Breast epithelium (tissue), 4 donors: ENCODE results near the gene PKHD1. TPM values are rescaled to one million over a fixed set of nuclear protein-coding genes. Genes with fewer than 3 reads are reported as not detected.

Experiments
- DNase-seq, 2 donors: peaks; one replicate each; pipeline ENCODE4 v3.0.0-alpha.2; 2019; ENCODE audit warnings: low spot score in 2 of 2
- H3K27ac ChIP-seq, 2 donors: fragments of 200-600 bp; sonication (generic) in 1 of 2; one replicate each; pipeline ENCODE4 v1.5.1; 2016 to 2019; ENCODE audit warnings: mild to moderate bottlenecking in 1 of 2
- H3K27me3 ChIP-seq, 2 donors: fragments of 200-600 bp; sonication (generic) in 1 of 2; one replicate each; pipeline versions ENCODE4 v1.5.1 to v1.6.0; 2017 to 2019; ENCODE audit warnings: control low read depth in 1 of 2, mild to moderate bottlenecking in 1 of 2
- H3K36me3 ChIP-seq: fragments of 200-600 bp; one replicate; pipeline ENCODE4 v1.5.1; 2019
- H3K4me1 ChIP-seq, 2 donors: fragments of 200-600 bp; sonication (generic); one replicate each; pipeline ENCODE4 v1.5.1; 2016 to 2019; ENCODE audit warnings: control low read depth in 1 of 2
- H3K4me3 ChIP-seq, 3 donors: fragments of 200-600 bp; sonication (generic); 1 replicate in 2 of 3; 2 replicates in 1 of 3; pipeline ENCODE4 v1.5.1; 2016 to 2019; ENCODE audit warnings: mild to moderate bottlenecking in 3 of 3, moderate library complexity in 2 of 3
- H3K9me3 ChIP-seq, 2 donors: fragments of 200-600 bp; sonication (generic) in 1 of 2; one replicate each; pipeline ENCODE4 v1.5.1; 2016 to 2019; ENCODE audit warnings: control low read depth in 1 of 2
- POLR2A ChIP-seq: fragments of 450-650 bp; IDR thresholded peaks from one replicate; pipeline ENCODE4 v1.6.1; 2016; ENCODE audit warnings: antibody characterized with exemption, mild to moderate bottlenecking, moderate library complexity
- POLR2AphosphoS5 ChIP-seq, 3 donors: sonication (generic); formaldehyde crosslinking; IDR thresholded peaks; one replicate each; pipeline ENCODE4 v1.6.1; 2017; ENCODE audit warnings: antibody characterized with exemption in 3 of 3
- intact Hi-C: fragments of 100-400 bp; cut with DNase I; formaldehyde crosslinking; loops from one replicate; pipeline ENCODE4 v1.15.1; 2023; ENCODE audit warnings: low total_unique reads
- total RNA-seq, 3 donors: library from RNA; depleted of rRNA; stranded (reverse); fragments of >200 nt; gene quantifications; one replicate each; pipeline ENCODE4 v1.1.0, GENCODE V29; 2016
- TF ChIP-seq, protein P1 (sequence below), 3 donors: fragments of 450-650 bp; IDR thresholded peaks; one replicate each; pipeline ENCODE4 v1.5.1; 2016 to 2017; ENCODE audit warnings: antibody characterized with exemption in 3 of 3, mild to moderate bottlenecking in 3 of 3, moderate library complexity in 3 of 3

Gene PKHD1
- total RNA-seq, 3 donors from 2014 or later, result 0.44 to 1.1 (median 0.66) TPM

DNA sequence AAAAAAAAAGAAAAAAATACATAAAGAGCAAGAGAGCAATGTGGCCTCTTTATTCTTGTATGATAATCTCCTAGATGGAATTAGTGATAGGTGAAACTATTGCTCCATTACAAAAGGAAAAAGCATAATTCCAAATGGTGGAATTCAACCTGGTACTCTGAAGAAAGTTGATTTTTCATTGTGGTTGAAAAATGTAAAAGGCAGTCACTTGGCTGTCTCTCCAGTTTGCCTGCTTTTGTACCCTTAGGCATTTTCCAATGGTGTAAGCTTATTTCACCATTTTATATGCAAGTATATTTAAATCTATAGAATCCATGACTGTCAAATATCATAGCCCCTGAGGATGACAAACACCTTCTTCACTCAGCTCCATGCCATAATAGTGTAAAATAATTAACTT, 38.8 kb upstream of the PKHD1 start:
- Histone ChIP-seq H3K4me3 (no peak overlapping the region), H3K9me3 (no peaks in the 10 kb centered on the region), H3K4me1 (no peaks in the 10 kb centered on the region), H3K27me3 (no peaks in the 10 kb centered on the region), H3K36me3 (no peaks in the 10 kb centered on the region), H3K27ac (no peak overlapping the region)
- TF ChIP-seq POLR2AphosphoS5 (IDR thresholded peaks at IDR 0.05), result no peak
- no peak for DNase-seq
- intact Hi-C loops, result loop anchor here (10.0 kb wide), 1 partner anchor 901 kb away; no protein-coding TSS in a partner anchor

DNA sequence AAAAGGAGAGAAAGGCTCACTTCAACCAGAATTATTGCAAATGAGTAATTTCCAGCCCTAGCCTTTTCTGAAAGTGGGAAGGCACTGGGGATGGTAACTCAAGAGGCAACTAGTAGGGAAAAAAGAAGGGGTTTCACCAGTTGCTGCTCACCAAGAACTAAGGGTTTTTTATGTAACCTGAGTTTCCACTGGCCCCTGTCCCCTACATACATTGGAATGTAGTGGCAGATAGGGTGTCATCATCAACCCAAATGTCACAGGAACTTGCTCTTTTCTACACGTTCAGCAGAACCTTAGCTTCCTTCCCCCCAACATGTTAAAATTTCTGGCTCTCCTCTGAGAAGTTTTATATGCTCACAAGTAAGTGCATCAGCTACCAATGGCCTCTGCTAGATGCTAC, 38.2 kb upstream of the PKHD1 start:
- Histone ChIP-seq H3K4me3 (no peak overlapping the region), H3K9me3 (no peaks in the 10 kb centered on the region), H3K27me3 (no peaks in the 10 kb centered on the region), H3K27ac (no peak overlapping the region), H3K36me3 (no peaks in the 10 kb centered on the region), H3K4me1 (no peaks in the 10 kb centered on the region)
- no peak for DNase-seq
- TF ChIP-seq POLR2A, result no peak
- TF ChIP-seq POLR2AphosphoS5 (IDR thresholded peaks at IDR 0.05), result no peak
- TF ChIP-seq, protein P1, sequence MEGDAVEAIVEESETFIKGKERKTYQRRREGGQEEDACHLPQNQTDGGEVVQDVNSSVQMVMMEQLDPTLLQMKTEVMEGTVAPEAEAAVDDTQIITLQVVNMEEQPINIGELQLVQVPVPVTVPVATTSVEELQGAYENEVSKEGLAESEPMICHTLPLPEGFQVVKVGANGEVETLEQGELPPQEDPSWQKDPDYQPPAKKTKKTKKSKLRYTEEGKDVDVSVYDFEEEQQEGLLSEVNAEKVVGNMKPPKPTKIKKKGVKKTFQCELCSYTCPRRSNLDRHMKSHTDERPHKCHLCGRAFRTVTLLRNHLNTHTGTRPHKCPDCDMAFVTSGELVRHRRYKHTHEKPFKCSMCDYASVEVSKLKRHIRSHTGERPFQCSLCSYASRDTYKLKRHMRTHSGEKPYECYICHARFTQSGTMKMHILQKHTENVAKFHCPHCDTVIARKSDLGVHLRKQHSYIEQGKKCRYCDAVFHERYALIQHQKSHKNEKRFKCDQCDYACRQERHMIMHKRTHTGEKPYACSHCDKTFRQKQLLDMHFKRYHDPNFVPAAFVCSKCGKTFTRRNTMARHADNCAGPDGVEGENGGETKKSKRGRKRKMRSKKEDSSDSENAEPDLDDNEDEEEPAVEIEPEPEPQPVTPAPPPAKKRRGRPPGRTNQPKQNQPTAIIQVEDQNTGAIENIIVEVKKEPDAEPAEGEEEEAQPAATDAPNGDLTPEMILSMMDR (IDR thresholded peaks at IDR 0.05), result no peak
- intact Hi-C loops, result loop anchor here (10.0 kb wide), 1 partner anchor 901 kb away; no protein-coding TSS in a partner anchor

DNA sequence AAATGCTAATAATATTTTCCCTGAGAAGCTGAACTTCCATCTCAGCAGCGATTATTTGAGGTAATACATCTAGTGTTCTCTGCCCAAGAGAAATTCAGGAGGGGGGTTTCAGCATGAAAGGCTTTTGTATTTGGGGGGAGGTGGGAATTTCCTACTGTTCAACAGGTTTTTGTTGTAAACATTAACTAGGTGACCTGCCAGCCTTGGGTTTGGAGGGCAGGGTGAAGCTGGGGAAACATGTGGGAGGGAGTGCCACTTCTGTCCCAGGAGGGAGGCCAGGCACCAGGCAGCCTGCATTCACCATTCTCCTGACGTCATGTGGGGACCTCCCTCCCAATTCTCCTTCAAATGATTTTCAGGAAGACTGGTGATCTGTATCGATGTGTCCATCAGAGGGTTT, 37.7 kb upstream of the PKHD1 start:
- Histone ChIP-seq H3K27me3 (no peaks in the 10 kb centered on the region), H3K9me3 (no peaks in the 10 kb centered on the region), H3K36me3 (no peaks in the 10 kb centered on the region), H3K4me3 (no peak overlapping the region), H3K4me1 (no peaks in the 10 kb centered on the region), H3K27ac (no peak overlapping the region)
- DNase-seq, result no peak
- TF ChIP-seq, protein P1 (IDR thresholded peaks at IDR 0.05), result no peak
- no peak for TF ChIP-seq POLR2A
- intact Hi-C loops, result loop anchor here (10.0 kb wide), 1 partner anchor 900 kb away; no protein-coding TSS in a partner anchor

DNA sequence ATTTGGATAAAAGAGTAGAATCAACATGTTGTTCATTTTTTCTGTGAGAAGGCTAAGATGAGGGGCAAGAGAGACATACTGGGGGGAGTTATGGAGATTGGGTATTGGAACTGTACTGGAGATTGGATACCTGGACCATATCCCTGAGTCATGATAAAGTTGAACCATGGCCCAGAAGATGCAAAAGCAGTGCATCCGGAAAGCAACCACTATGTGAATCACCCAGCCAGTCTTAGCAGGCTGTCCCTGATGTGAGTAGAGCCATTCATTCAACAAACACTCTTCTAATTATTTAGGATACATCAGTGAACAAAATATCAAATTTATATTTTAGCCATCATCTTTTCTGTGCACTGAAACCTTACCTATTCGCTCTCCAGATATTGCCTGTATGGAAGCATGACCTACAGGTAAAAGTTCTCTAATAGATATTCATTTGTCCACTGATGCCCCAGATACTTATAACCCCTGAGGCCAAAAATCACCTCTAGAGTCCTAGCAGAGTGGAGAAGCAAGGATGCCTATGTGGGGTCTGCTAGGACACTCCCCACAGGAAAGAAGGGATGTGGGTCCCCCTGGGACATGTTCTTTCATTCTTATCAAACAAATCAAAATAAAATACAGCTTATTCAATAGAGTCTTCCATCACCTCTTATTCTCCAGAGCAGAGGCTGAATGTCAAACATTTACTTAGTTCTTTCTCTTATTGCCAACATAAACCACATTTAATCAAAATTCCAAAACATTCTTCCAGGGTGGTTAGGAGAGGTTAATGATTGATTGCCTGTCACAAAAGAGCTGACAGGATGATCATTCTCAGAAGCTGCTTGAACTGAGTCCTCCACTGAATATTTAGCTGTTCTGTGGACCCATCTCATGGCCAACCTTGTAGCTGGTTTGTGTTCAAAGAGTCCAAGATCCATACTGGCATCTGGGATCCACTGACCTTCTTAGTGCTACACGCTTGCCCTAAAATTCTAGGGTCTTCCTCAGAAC, 37.0 kb upstream of the PKHD1 start:
- H3K36me3 ChIP-seq, result no peaks in the 10 kb centered on the region
- intact Hi-C loops, result loop anchor here (10.0 kb wide), 1 partner anchor 900 kb away; no protein-coding TSS in a partner anchor
- no peak for DNase-seq
- no peaks in the 10 kb centered on the region for H3K4me1 ChIP-seq
- no peak for TF ChIP-seq POLR2A
- TF ChIP-seq, protein P1 (IDR thresholded peaks at IDR 0.05), result no peak
- TF ChIP-seq POLR2AphosphoS5 (IDR thresholded peaks at IDR 0.05), result no peak
- H3K27ac ChIP-seq, result no peak overlapping the region
- H3K4me3 ChIP-seq, result no peak overlapping the region
- peaks cover 0 to 3% of the 10 kb centered on the region in 2 donors for H3K9me3 ChIP-seq
- H3K27me3 ChIP-seq, result no peaks in the 10 kb centered on the region

DNA sequence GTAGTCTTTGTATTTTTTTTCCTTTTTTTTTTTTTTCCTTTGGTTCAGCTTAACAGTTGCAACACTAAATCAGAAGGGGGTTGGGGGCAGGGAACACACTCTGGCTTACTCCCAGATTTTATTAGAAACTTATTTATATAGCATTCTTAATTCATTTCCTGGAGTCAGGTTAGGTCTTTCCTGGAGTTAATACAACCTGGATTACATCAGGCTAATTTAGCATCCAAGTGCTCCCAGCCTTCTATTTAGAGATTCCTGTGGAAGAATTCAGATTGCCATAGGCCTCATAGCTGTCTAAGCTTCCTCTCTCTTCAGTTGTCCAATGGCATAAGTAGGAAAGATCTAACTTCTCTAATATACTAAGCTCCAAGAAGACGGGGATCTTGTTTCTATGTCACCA, 35.8 kb upstream of the PKHD1 start:
- TF ChIP-seq, protein P1 (IDR thresholded peaks at IDR 0.05), result no peak
- TF ChIP-seq POLR2A (no peak), POLR2AphosphoS5 (IDR thresholded peaks at IDR 0.05) (no peak)
- Histone ChIP-seq H3K27me3 (no peaks in the 10 kb centered on the region), H3K4me1 (no peaks in the 10 kb centered on the region), H3K27ac (no peak overlapping the region), H3K9me3 (peaks cover 0 to 12% of the 10 kb centered on the region in 2 donors), H3K36me3 (no peaks in the 10 kb centered on the region), H3K4me3 (no peak overlapping the region)
- intact Hi-C loops, result loop anchor here (10.0 kb wide), 1 partner anchor 898 kb away; no protein-coding TSS in a partner anchor
- no peak for DNase-seq
